ENCODE results near the gene AIRE. TPM values are rescaled to one million over a fixed set of nuclear protein-coding genes. Genes with fewer than 3 reads are reported as not detected.

AIRE gene
- total RNA-seq, 1 experiment from 2014 or later = 0.17 TPM

DNA sequence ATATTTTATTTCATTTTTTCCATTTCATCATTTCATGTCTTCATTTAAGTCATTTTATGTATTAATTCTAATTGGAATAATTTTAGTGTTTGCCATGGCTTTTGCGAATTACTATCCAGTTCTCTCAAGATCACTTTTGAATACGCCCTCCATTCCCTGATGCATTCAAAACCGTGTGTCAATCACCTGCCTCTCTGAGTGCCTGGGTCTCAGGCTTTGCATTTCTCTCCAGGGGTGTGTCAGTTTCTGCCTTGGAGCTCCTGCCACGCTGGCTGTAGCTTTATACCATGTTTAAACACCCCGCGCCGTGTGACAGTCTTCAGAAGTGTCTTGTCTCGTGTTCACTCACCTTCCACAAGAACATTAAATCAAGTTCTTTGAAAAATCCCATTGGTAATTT, 16.6 kb upstream of the AIRE start:
- Histone ChIP-seq H2BK12ac (ENCODE audit: insufficient read length, low read depth, low read length) (no peak overlapping the region), H3T11ph (ENCODE audit: low read length) (no peak overlapping the region), H3K4me2 (ENCODE audit: insufficient read depth, insufficient read length, low read length) (no peak overlapping the region), H4K8ac (replicated peaks; ENCODE audit: insufficient read length, low read depth, low read length) (no peak overlapping the region), H4K5ac (ENCODE audit: insufficient read length, low read depth, low read length) (no peak overlapping the region), H3K18ac (ENCODE audit: insufficient read length, low read depth, low read length) (no peak overlapping the region), H3K23ac (ENCODE audit: insufficient read length, low read depth, low read length) (no peak overlapping the region), H2AFZ (ENCODE audit: low read length) (no peak overlapping the region), H3K4ac (ENCODE audit: low read depth, low read length) (no peak overlapping the region), H4K91ac (ENCODE audit: insufficient read length, low read depth, low read length) (no peak overlapping the region), H2BK20ac (ENCODE audit: low read depth, low read length, poor library complexity, severe bottlenecking) (no peak overlapping the region), H3K14ac (ENCODE audit: insufficient read depth, low read length) (no peak overlapping the region), H2AK5ac (ENCODE audit: insufficient read length, low read length) (no peak overlapping the region), H3K79me2 (ENCODE audit: insufficient read depth, low read length) (no peaks in the 10 kb centered on the region), H3K79me1 (ENCODE audit: insufficient read depth, low read depth, low read length, poor library complexity, severe bottlenecking) (no peaks in the 10 kb centered on the region), H3K23me2 (ENCODE audit: insufficient read length, low read depth, low read length, poor library complexity, severe bottlenecking) (no peaks in the 10 kb centered on the region), H3K27me3 (ENCODE audit: insufficient read depth, low read length) (no peaks in the 10 kb centered on the region), H3K9me3 (ENCODE audit: control insufficient read depth, low read depth, low read length) (no peaks in the 10 kb centered on the region), H3K4me1 (ENCODE audit: insufficient read depth, low read length) (no peaks in the 10 kb centered on the region), H2BK120ac (ENCODE audit: low read depth, low read length, poor library complexity, severe bottlenecking) (no peak overlapping the region), H2BK5ac (ENCODE audit: insufficient read length, low read length) (no peak overlapping the region), H2BK15ac (ENCODE audit: low read depth, low read length) (no peak overlapping the region), H3K27ac (ENCODE audit: insufficient read length, low read depth, low read length) (no peak overlapping the region), H3K56ac (ENCODE audit: insufficient read length, low read depth, low read length) (no peak overlapping the region), H3K9ac (ENCODE audit: extremely low read depth, insufficient read length, low read length) (no peak overlapping the region), H4K20me1 (ENCODE audit: control insufficient read depth, insufficient read depth, insufficient read length) (no peaks in the 10 kb centered on the region)
- no peaks in the 10 kb centered on the region for H3K36me3 Mint-ChIP-seq (ENCODE audit: insufficient read depth in 1 of 3, low read depth in 3 of 3)
- no peak for DNase-seq
- H3K4me3 Mint-ChIP-seq = no peak overlapping the region
- WGBS (ENCODE audit: extremely low coverage, insufficient read length, low lambda C conversion rate) = no CpG with 5 or more reads among the region's 8 CpGs
- no peak for TF ChIP-seq CTCF (conservative IDR thresholded peaks at IDR 0.05)
- peaks cover 0 to 3% of the 10 kb centered on the region in 2 experiments; a peak in 1 of 4 replicates for H3K4me1 Mint-ChIP-seq
- no peaks in the 10 kb centered on the region for H3K9me3 Mint-ChIP-seq
- no peak overlapping the region for H3K27ac Mint-ChIP-seq
- H3K27me3 Mint-ChIP-seq (ENCODE audit: low read depth) = peaks cover 2% of the 10 kb centered on the region; the same call in 1 of the 2 replicates
